NB4 (cell line): ENCODE data around the gene TNRC18.

Experiments used
- DNase-seq: peaks from one replicate; pipeline ENCODE4 v3.0.0; 2010; ENCODE audit warnings: low read depth
- H3K4me3 ChIP-seq: one replicate; pipeline ENCODE4 v1.5.1; 2011; ENCODE audit warnings: mild to moderate bottlenecking, low read depth, low read length, moderate library complexity
- CTCF ChIP-seq: IDR thresholded peaks from one replicate; pipeline ENCODE4 v1.5.1; 2012; ENCODE audit warnings: low read depth, low read length
- MAX ChIP-seq: IDR thresholded peaks from 2 replicates; pipeline ENCODE4 v1.6.1; 2011; ENCODE audit warnings: low read depth, low read length
- MYC ChIP-seq: IDR thresholded peaks from 2 replicates; pipeline ENCODE4 v1.6.1; 2011; ENCODE audit warnings: low read depth, low read length
- POLR2A ChIP-seq: IDR thresholded peaks from 2 replicates; pipeline ENCODE4 v1.6.1; 2011; ENCODE audit warnings: mild to moderate bottlenecking; ENCODE audit not compliant: insufficient read length; ENCODE audit errors: extremely low read depth

The TNRC18 gene

GRCh38 chr7:5469375-5470166 is 45.9 kb upstream of the TNRC18 start:
- no peak for TF ChIP-seq POLR2A
- no peak for TF ChIP-seq MYC
- no peak for TF ChIP-seq MAX
- no peak for TF ChIP-seq CTCF
- no peak overlapping the region for H3K4me3 ChIP-seq
- no peak for DNase-seq

- TF ChIP-seq MAX (no peak), POLR2A (no peak), MYC (no peak), CTCF (no peak)
- no peak for DNase-seq
- no peak overlapping the region for H3K4me3 ChIP-seq
Measured at GRCh38 chr7:5467645-5468044, 44.0 kb upstream of the TNRC18 start.

- DNase-seq, result no peak
- TF ChIP-seq CTCF, result no peak
- TF ChIP-seq POLR2A, result no peak
- no peak for TF ChIP-seq MAX
- no peak for TF ChIP-seq MYC
Measured at GRCh38 chr7:5466551-5466950, 42.9 kb upstream of the TNRC18 start.

GRCh38 chr7:5463031-5463430 is 39.4 kb upstream of the TNRC18 start:
- DNase-seq, result no peak
- H3K4me3 ChIP-seq, result no peak overlapping the region
- no peak for TF ChIP-seq POLR2A

More at GRCh38 chr7:5466551-5466950, 42.9 kb upstream of the TNRC18 start:
- H3K4me3 ChIP-seq, result no peak overlapping the region

GRCh38 chr7:5462216-5462615 is 38.6 kb upstream of the TNRC18 start:
- TF ChIP-seq POLR2A (no peak), CTCF (no peak), MAX (no peak), MYC (no peak)
- no peak overlapping the region for H3K4me3 ChIP-seq
- DNase-seq, result no peak

- DNase-seq, result no peak
- no peak for TF ChIP-seq CTCF
- no peak overlapping the region for H3K4me3 ChIP-seq
Measured at GRCh38 chr7:5458921-5459480, 35.4 kb upstream of the TNRC18 start.
